Measurements from ENCODE around the gene ZNF281. TPM values are rescaled to one million over a fixed set of nuclear protein-coding genes. Genes with fewer than 3 reads are reported as not detected.

Gene ZNF281
- total RNA-seq, 2 experiments from 2014 or later = 13.5 to 13.7 TPM

- ChIA-PET POLR2A (no interaction called here), CTCF (no interaction called here)
- peaks cover 8% of the 10 kb centered on the region for H3K4me1 Mint-ChIP-seq
- H3K4me3 Mint-ChIP-seq = no peak overlapping the region
- no peak overlapping the region for H3K27ac Mint-ChIP-seq
- H3K36me3 Mint-ChIP-seq (ENCODE audit: low read depth) = no peaks in the 10 kb centered on the region
- H3K27me3 Mint-ChIP-seq = peaks cover 3% of the 10 kb centered on the region
- DNase-seq = no peak
- H3K9me3 Mint-ChIP-seq = no peaks in the 10 kb centered on the region
These were observed 33.3 kb downstream of the ZNF281 start for GRCh38 chr1:200376528-200376927.

- ChIA-PET POLR2A (no interaction called here), CTCF (no interaction called here)
These were observed 35.1 kb downstream of the ZNF281 start for GRCh38 chr1:200374569-200375295.

DNA sequence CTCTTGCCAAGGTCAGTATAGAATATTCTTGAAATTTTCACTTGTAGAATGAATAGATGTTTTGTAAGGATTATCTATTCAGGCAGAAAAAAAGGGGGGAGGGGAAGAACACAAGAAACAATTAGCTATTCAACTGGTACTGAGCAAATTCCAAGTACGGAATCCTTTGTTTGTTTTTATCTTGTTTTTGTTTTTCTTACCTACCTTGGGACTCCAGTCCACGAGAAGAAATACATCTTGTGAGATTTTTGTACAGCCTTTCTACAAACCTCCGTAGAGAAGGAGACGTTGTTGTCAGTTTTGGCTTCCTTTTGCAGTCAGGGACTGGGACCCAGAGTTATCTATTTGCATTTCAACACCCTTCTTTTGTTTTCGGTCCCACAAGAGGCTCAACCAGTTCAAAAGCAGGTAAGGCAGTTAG, 36.0 kb downstream of the ZNF281 start:
- POLR2A ChIA-PET = interaction anchor here (1.5 kb wide), 1 partner anchor 36 kb away, joined by 3 read pairs; no protein-coding TSS in a partner anchor
- peaks cover 3% of the 10 kb centered on the region for H3K27me3 Mint-ChIP-seq

More at GRCh38 chr1:200374569-200375295, 35.1 kb downstream of the ZNF281 start:
- H3K27me3 Mint-ChIP-seq = peaks cover 3% of the 10 kb centered on the region
- no peak for DNase-seq
- no peak overlapping the region for H3K4me3 Mint-ChIP-seq
- H3K27ac Mint-ChIP-seq = no peak overlapping the region
- H3K36me3 Mint-ChIP-seq (ENCODE audit: low read depth) = no peaks in the 10 kb centered on the region
- no peaks in the 10 kb centered on the region for H3K9me3 Mint-ChIP-seq
- peaks cover 8% of the 10 kb centered on the region for H3K4me1 Mint-ChIP-seq

DNA sequence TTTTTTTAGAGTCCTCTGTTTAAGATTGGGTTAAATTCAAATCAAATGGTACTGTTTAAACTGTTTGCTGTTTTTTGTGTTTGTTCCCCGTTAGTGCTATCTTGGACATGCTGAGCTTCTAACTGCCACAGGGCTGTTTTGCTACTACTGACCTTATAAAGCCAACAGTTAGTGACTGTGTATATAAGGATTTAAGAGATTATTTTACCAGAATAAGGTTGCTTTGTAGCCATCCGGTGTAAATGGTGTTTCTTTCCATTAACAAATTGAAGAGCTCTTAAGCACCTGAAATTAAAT, 37.0 kb downstream of the ZNF281 start:
- ChIA-PET CTCF (no interaction called here), POLR2A (interaction anchor here (1.5 kb wide), 1 partner anchor 36 kb away, joined by 3 read pairs; no protein-coding TSS in a partner anchor)
- no peak overlapping the region for H3K27ac Mint-ChIP-seq
- H3K4me1 Mint-ChIP-seq = peaks cover 5% of the 10 kb centered on the region
- no peak overlapping the region for H3K4me3 Mint-ChIP-seq
- no peaks in the 10 kb centered on the region for H3K36me3 Mint-ChIP-seq (ENCODE audit: low read depth)
- H3K9me3 Mint-ChIP-seq = no peaks in the 10 kb centered on the region
- DNase-seq = no peak
- H3K27me3 Mint-ChIP-seq = peaks cover 3% of the 10 kb centered on the region

More for the DNA sequence above, 36.0 kb downstream of the ZNF281 start:
- CTCF ChIA-PET = no interaction called here
- Mint-ChIP-seq H3K36me3 (ENCODE audit: low read depth) (no peaks in the 10 kb centered on the region), H3K9me3 (no peaks in the 10 kb centered on the region), H3K4me1 (peaks cover 8% of the 10 kb centered on the region), H3K4me3 (no peak overlapping the region), H3K27ac (no peak overlapping the region)
- no peak for DNase-seq

- Mint-ChIP-seq H3K4me1 (peaks cover 5% of the 10 kb centered on the region), H3K27me3 (peaks cover 3% of the 10 kb centered on the region), H3K9me3 (no peaks in the 10 kb centered on the region), H3K36me3 (ENCODE audit: low read depth) (no peaks in the 10 kb centered on the region), H3K4me3 (no peak overlapping the region), H3K27ac (no peak overlapping the region)
- ChIA-PET POLR2A (interaction anchor here (1.5 kb wide), 1 partner anchor 37 kb away, joined by 3 read pairs; no protein-coding TSS in a partner anchor), CTCF (no interaction called here)
- DNase-seq = no peak
These were observed 37.5 kb downstream of the ZNF281 start for GRCh38 chr1:200372095-200372884.

DNA sequence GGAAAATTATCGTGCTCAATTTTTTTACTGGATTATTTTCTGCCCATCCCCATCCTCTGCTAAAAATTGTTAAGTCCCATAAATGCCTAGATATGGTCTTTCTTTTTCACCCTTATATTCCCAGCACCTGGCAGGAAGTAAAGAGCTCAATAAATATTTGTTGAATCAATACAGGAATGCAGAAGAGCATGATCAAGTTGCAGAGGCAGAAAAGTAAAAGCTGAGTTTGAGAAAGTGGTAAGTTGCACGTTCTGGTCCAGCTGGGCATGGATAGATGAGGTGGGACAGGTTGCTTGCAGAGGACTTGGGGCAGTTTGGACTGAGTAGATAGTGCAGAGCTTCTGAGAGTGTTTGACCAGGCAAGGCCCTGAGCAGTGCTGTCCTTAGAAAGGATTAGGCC, 40.1 kb downstream of the ZNF281 start:
- CTCF ChIA-PET = no interaction called here
- POLR2A ChIA-PET = no interaction called here

DNA sequence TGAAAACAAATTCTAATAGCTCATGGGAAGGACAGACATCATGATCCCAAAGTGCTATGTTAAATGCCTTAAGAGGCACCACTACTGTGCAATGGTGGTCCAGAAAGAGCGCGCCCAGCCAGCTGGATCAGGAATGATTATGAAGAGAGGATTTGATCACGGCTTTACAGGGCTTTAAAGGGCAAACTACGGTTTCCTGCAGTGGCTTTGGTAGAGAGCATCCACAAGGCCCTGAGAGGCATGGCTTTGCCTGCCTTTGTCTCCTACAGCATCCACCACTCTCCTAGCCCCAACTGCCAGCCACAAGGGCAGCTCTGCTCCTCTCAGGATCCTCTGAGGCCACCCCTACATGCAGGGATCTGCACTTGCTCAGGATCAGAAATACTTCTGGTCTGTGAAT, 40.7 kb downstream of the ZNF281 start:
- CTCF ChIA-PET = no interaction called here
- H3K36me3 Mint-ChIP-seq (ENCODE audit: low read depth) = no peaks in the 10 kb centered on the region
- no peak overlapping the region for H3K4me3 Mint-ChIP-seq
- no peak for DNase-seq
- no peak overlapping the region for H3K27ac Mint-ChIP-seq
- POLR2A ChIA-PET = no interaction called here
- H3K27me3 Mint-ChIP-seq = peaks cover 3% of the 10 kb centered on the region
- no peaks in the 10 kb centered on the region for H3K9me3 Mint-ChIP-seq
- H3K4me1 Mint-ChIP-seq = no peaks in the 10 kb centered on the region

More for the DNA sequence above, 40.1 kb downstream of the ZNF281 start:
- H3K4me3 Mint-ChIP-seq = no peak overlapping the region
- no peak for DNase-seq
- H3K9me3 Mint-ChIP-seq = no peaks in the 10 kb centered on the region
- H3K4me1 Mint-ChIP-seq = no peaks in the 10 kb centered on the region
- peaks cover 3% of the 10 kb centered on the region for H3K27me3 Mint-ChIP-seq
- H3K36me3 Mint-ChIP-seq (ENCODE audit: low read depth) = no peaks in the 10 kb centered on the region
- H3K27ac Mint-ChIP-seq = no peak overlapping the region

DNA sequence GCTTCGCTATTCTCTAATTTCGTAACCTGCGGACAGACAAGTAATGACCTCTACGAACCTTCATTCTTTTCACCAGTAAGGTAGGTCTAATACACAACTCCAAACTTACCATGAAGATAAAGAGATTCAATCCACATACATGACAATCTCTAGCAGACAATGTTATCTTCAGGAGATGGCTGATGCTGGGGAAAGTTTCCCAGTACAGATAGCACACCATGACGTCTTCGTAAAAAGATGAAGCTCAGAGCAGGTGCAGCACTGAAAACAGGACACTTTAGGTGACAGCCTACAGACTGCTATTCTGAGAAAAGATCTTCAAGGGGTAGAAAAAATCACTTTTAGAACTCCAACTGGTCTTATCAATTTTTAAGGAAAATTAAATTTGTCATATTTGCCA, 41.3 kb downstream of the ZNF281 start:
- POLR2A ChIA-PET = no interaction called here
- H3K4me1 Mint-ChIP-seq = no peaks in the 10 kb centered on the region
- H3K27ac Mint-ChIP-seq = no peak overlapping the region
- CTCF ChIA-PET = interaction anchor here (0.6 kb wide), 1 partner anchor 9 kb away, joined by 3 read pairs; no protein-coding TSS in a partner anchor
- H3K27me3 Mint-ChIP-seq = peaks cover under 1% of the 10 kb centered on the region
- H3K4me3 Mint-ChIP-seq = no peak overlapping the region
- no peak for DNase-seq
- no peaks in the 10 kb centered on the region for H3K36me3 Mint-ChIP-seq (ENCODE audit: low read depth)
- H3K9me3 Mint-ChIP-seq = no peaks in the 10 kb centered on the region

GRCh38 chr1:200367841-200368534, 41.8 kb downstream of the ZNF281 start:
- CTCF ChIA-PET = interaction anchor here (0.6 kb wide), 1 partner anchor 9 kb away, joined by 3 read pairs; no protein-coding TSS in a partner anchor
- Mint-ChIP-seq H3K27ac (no peak overlapping the region), H3K9me3 (no peaks in the 10 kb centered on the region), H3K4me1 (no peaks in the 10 kb centered on the region), H3K27me3 (no peaks in the 10 kb centered on the region), H3K36me3 (ENCODE audit: low read depth) (no peaks in the 10 kb centered on the region), H3K4me3 (no peak overlapping the region)
- POLR2A ChIA-PET = no interaction called here
- no peak for DNase-seq

DNA sequence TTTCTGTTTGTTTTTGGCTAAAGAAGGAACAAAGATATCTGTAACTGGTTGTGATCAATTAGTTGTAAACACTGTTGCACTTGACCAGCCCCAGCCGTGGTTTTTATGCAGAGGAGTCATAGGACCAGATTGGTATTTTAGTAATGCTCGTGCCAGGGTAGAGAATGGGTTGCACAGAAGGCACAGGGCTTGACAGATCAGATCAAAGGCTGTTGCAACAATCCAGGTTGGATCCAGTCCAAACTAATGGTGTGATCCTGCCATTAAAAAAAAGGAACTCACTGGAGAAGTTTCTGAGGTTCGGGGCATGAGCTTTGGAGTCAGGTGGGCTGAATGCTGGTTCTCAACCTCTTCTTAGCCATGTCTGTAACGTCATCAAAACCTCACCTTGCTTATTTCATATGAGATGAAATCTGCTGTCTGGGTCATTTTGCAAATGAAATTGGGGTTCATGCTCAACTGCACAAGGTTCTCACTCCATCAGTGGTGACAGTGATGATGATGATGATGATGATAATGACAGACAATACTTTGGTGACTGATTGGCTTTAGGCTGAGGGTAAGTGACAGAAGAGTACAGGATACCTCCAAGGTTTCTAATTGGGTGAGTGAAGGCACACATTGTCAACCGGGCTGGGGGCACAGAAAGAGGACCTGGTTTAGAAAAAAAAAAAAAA, 43.1 kb downstream of the ZNF281 start:
- Mint-ChIP-seq H3K27ac (no peak overlapping the region), H3K36me3 (ENCODE audit: low read depth) (no peaks in the 10 kb centered on the region), H3K27me3 (peaks cover 1% of the 10 kb centered on the region), H3K4me3 (no peak overlapping the region), H3K4me1 (no peaks in the 10 kb centered on the region), H3K9me3 (no peaks in the 10 kb centered on the region)
- POLR2A ChIA-PET = no interaction called here
- CTCF ChIA-PET = no interaction called here
- DNase-seq = no peak

GRCh38 chr1:200365897-200366426, 43.9 kb downstream of the ZNF281 start:
- Mint-ChIP-seq H3K4me3 (no peak overlapping the region), H3K9me3 (no peaks in the 10 kb centered on the region), H3K27me3 (peaks cover 1% of the 10 kb centered on the region), H3K27ac (no peak overlapping the region), H3K4me1 (no peaks in the 10 kb centered on the region), H3K36me3 (ENCODE audit: low read depth) (no peaks in the 10 kb centered on the region)
- ChIA-PET POLR2A (no interaction called here), CTCF (interaction anchor here (0.7 to 1.6 kb wide), 2 partner anchors 125 to 473 kb away, joined by 3 to 7 read pairs; no protein-coding TSS in a partner anchor)
- no peak for DNase-seq

- H3K9me3 Mint-ChIP-seq = no peaks in the 10 kb centered on the region
- no peak overlapping the region for H3K27ac Mint-ChIP-seq
- ChIA-PET CTCF (interaction anchor here (0.6 to 1.6 kb wide), 3 partner anchors 33 to 126 kb away, joined by 4 to 7 read pairs (median 4); no protein-coding TSS in a partner anchor), POLR2A (interaction anchor here (1.0 kb wide), 1 partner anchor 11 kb away, joined by 3 read pairs; no protein-coding TSS in a partner anchor)
- H3K4me3 Mint-ChIP-seq = no peak overlapping the region
- H3K36me3 Mint-ChIP-seq (ENCODE audit: low read depth) = no peaks in the 10 kb centered on the region
- no peaks in the 10 kb centered on the region for H3K4me1 Mint-ChIP-seq
- H3K27me3 Mint-ChIP-seq = peaks cover 1% of the 10 kb centered on the region
- no peak for DNase-seq
These were observed 45.0 kb downstream of the ZNF281 start for GRCh38 chr1:200364831-200365230.
